ENCODE results near the gene SASH1.

- TF ChIP-seq, protein P1, sequence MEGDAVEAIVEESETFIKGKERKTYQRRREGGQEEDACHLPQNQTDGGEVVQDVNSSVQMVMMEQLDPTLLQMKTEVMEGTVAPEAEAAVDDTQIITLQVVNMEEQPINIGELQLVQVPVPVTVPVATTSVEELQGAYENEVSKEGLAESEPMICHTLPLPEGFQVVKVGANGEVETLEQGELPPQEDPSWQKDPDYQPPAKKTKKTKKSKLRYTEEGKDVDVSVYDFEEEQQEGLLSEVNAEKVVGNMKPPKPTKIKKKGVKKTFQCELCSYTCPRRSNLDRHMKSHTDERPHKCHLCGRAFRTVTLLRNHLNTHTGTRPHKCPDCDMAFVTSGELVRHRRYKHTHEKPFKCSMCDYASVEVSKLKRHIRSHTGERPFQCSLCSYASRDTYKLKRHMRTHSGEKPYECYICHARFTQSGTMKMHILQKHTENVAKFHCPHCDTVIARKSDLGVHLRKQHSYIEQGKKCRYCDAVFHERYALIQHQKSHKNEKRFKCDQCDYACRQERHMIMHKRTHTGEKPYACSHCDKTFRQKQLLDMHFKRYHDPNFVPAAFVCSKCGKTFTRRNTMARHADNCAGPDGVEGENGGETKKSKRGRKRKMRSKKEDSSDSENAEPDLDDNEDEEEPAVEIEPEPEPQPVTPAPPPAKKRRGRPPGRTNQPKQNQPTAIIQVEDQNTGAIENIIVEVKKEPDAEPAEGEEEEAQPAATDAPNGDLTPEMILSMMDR (IDR thresholded peaks at IDR 0.05 in 2 of 3, conservative IDR thresholded peaks at IDR 0.05 in 1 of 3; ENCODE audit: insufficient read depth in 2 of 3, low read depth in 1 of 3, low read length in 3 of 3) = no peak
- no peak for TF ChIP-seq POLR2A (conservative IDR thresholded peaks at IDR 0.05)
- no peak for TF ChIP-seq SMAD1 (IDR thresholded peaks at IDR 0.05; ENCODE audit: low read depth, low read length, partially characterized antibody)
- TF ChIP-seq, protein P2, sequence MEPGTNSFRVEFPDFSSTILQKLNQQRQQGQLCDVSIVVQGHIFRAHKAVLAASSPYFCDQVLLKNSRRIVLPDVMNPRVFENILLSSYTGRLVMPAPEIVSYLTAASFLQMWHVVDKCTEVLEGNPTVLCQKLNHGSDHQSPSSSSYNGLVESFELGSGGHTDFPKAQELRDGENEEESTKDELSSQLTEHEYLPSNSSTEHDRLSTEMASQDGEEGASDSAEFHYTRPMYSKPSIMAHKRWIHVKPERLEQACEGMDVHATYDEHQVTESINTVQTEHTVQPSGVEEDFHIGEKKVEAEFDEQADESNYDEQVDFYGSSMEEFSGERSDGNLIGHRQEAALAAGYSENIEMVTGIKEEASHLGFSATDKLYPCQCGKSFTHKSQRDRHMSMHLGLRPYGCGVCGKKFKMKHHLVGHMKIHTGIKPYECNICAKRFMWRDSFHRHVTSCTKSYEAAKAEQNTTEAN (CRISPR knock-in tag; IDR thresholded peaks at IDR 0.05) = no peak
- TF ChIP-seq NFE2 (IDR thresholded peaks at IDR 0.05; ENCODE audit: low read depth) = no peak
- no peak for TF ChIP-seq PCBP1 (IDR thresholded peaks at IDR 0.05; ENCODE audit: low read depth, low read length, poor library complexity, severe bottlenecking)
- TF ChIP-seq TAF1 (IDR thresholded peaks at IDR 0.05; ENCODE audit: control insufficient read depth, extremely low read depth, insufficient read depth, low read length, severe bottlenecking) = no peak
- no peak for TF ChIP-seq SIN3A (IDR thresholded peaks at IDR 0.05; ENCODE audit: borderline replicate concordance in 2 of 2, control insufficient read depth in 1 of 2, low read depth in 2 of 2, low read length in 2 of 2)
- no peak for TF ChIP-seq EP300 (IDR thresholded peaks at IDR 0.05; ENCODE audit: low read length)
Measured at GRCh38 chr6:148294059-148294458, 48.6 kb upstream of the SASH1 start.
